Neural cell (in vitro differentiated cells): ENCODE results near the gene HPD. TPM values are rescaled to one million over a fixed set of nuclear protein-coding genes. Genes with fewer than 3 reads are reported as not detected.

Experiments
- H2AFZ ChIP-seq: fragments of 200-600, 300-800 bp; sonication (generic), shearing (Covaris generic); 2 replicates; pipeline ENCODE4 v1.6.0; 2014; ENCODE audit warnings: low read depth, mild to moderate bottlenecking, antibody characterized with exemption, low read length, moderate library complexity
- H3F3A ChIP-seq: fragments of 200-600 bp; shearing (Covaris generic); 2 replicates; pipeline ENCODE4 v1.6.1; 2016; ENCODE audit warnings: mild to moderate bottlenecking, moderate library complexity, mixed read lengths, antibody characterized with exemption, low read length; ENCODE audit not compliant: insufficient read depth, poor library complexity, severe bottlenecking
- H3K27ac ChIP-seq: fragments of 200-600, 300-800 bp; sonication (generic), shearing (Covaris generic); 2 replicates; pipeline ENCODE4 v1.5.1; 2014; ENCODE audit warnings: mild to moderate bottlenecking, low read length, moderate library complexity
- H3K27me3 ChIP-seq: fragments of 300-800, 200-600 bp; sonication (generic), shearing (Covaris generic); 2 replicates; pipeline ENCODE4 v1.6.0; 2014; ENCODE audit warnings: mild to moderate bottlenecking, low read depth, low read length, moderate library complexity; ENCODE audit not compliant: insufficient read depth
- H3K36me3 ChIP-seq: fragments of 300-800, 200-600 bp; sonication (generic), shearing (Covaris generic); 2 replicates; pipeline ENCODE4 v1.5.1; 2014; ENCODE audit warnings: mild to moderate bottlenecking, antibody characterized with exemption, low read length, moderate library complexity; ENCODE audit not compliant: insufficient read depth
- H3K4me2 ChIP-seq: fragments of 300-800, 200-600 bp; sonication (generic), shearing (Covaris generic); 2 replicates; pipeline ENCODE4 v1.6.0; 2014; ENCODE audit warnings: mild to moderate bottlenecking, low read length
- H3K4me3 ChIP-seq: fragments of 300-800, 200-600 bp; sonication (generic), shearing (Covaris generic); 2 replicates; pipeline ENCODE4 v1.5.1; 2014; ENCODE audit warnings: mild to moderate bottlenecking, low read length, moderate library complexity
- H3K79me2 ChIP-seq: fragments of 200-600 bp; shearing (Covaris generic); replicated peaks from 2 replicates; pipeline ENCODE4 v1.6.0; 2014; ENCODE audit warnings: mild to moderate bottlenecking, low read length, moderate library complexity; ENCODE audit not compliant: insufficient read depth
- H3K9ac ChIP-seq: fragments of 300-800, 200-600 bp; sonication (generic), shearing (Covaris generic); 2 replicates; pipeline ENCODE4 v1.6.1; 2016; ENCODE audit warnings: mild to moderate bottlenecking, low read length, mixed read lengths
- H3K9me2 ChIP-seq: fragments of 200-600 bp; shearing (Covaris generic); 2 replicates; pipeline ENCODE4 v1.6.1; 2016; ENCODE audit warnings: mild to moderate bottlenecking, low read length, mixed read lengths; ENCODE audit not compliant: insufficient read depth
- H3K9me3 ChIP-seq: fragments of 200-600, 300-800 bp; sonication (generic), shearing (Covaris generic); 2 replicates; pipeline ENCODE4 v1.6.1; 2016; ENCODE audit warnings: mild to moderate bottlenecking, mixed run types, low read length, moderate library complexity, mixed read lengths
- H4K20me1 ChIP-seq: fragments of 200-600 bp; shearing (Covaris generic); 2 replicates; pipeline ENCODE4 v1.6.1; 2016; ENCODE audit warnings: mild to moderate bottlenecking, mixed run types; ENCODE audit not compliant: insufficient read depth
- CTCF ChIP-seq: fragments of 450-650 bp; IDR thresholded peaks from 2 replicates; pipeline ENCODE4 v1.5.1; 2014; ENCODE audit warnings: antibody characterized with exemption, mild to moderate bottlenecking, moderate library complexity; ENCODE audit not compliant: poor library complexity, severe bottlenecking
- EP300 ChIP-seq: fragments of 450-650 bp; conservative IDR thresholded peaks from 2 replicates; pipeline ENCODE4 v1.6.1; 2014; ENCODE audit warnings: antibody characterized with exemption, mild to moderate bottlenecking, moderate library complexity; ENCODE audit not compliant: poor library complexity, severe bottlenecking
- EZH2 ChIP-seq: fragments of 200-600, 300-800 bp; shearing (Covaris generic), sonication (generic); IDR thresholded peaks from 2 replicates; pipeline ENCODE4 v1.6.1; 2014; ENCODE audit warnings: antibody characterized with exemption, low read length, borderline replicate concordance, mild to moderate bottlenecking; ENCODE audit not compliant: insufficient read depth, poor library complexity, severe bottlenecking
- MXI1 ChIP-seq: fragments of 450-650 bp; conservative IDR thresholded peaks from 2 replicates; pipeline ENCODE4 v1.6.1; 2014; ENCODE audit warnings: antibody characterized with exemption, mild to moderate bottlenecking; ENCODE audit not compliant: poor library complexity, severe bottlenecking
- POLR2AphosphoS5 ChIP-seq: IDR thresholded peaks from 2 replicates; pipeline ENCODE4 v1.6.1; 2012
- RAD21 ChIP-seq: fragments of 450-650 bp; conservative IDR thresholded peaks from 2 replicates; pipeline ENCODE4 v1.6.1; 2014; ENCODE audit warnings: antibody characterized with exemption, mild to moderate bottlenecking, moderate library complexity
- REST ChIP-seq: IDR thresholded peaks from 2 replicates; pipeline ENCODE4 v1.6.1; 2012; ENCODE audit warnings: borderline replicate concordance
- SMC3 ChIP-seq: fragments of 450-650 bp; conservative IDR thresholded peaks from 2 replicates; pipeline ENCODE4 v1.6.1; 2014; ENCODE audit warnings: antibody characterized with exemption, mild to moderate bottlenecking, moderate library complexity; ENCODE audit not compliant: poor library complexity
- TAF1 ChIP-seq: IDR thresholded peaks from 2 replicates; pipeline ENCODE4 v1.6.1; 2012; ENCODE audit warnings: low read depth
- polyA plus RNA-seq: library from polyadenylated mRNA; depleted of rRNA; stranded (reverse); fragments of >200 nt; gene quantifications from 2 replicates; pipeline ENCODE4 v1.2.3, GENCODE V29; 2014

HPD gene
- polyA plus RNA-seq, 1 donor from 2014 or later, result not detected

- TF ChIP-seq EZH2 (no peak), REST (no peak), EP300 (no peak), TAF1 (no peak), MXI1 (no peak), SMC3 (no peak), RAD21 (no peak), CTCF (no peak)
- Histone ChIP-seq H3K4me2 (no peak overlapping the region), H3K36me3 (no peaks in the 10 kb centered on the region), H3K27me3 (no peaks in the 10 kb centered on the region), H2AFZ (no peak overlapping the region), H3F3A (no peaks in the 10 kb centered on the region), H3K79me2 (no peaks in the 10 kb centered on the region), H4K20me1 (no peaks in the 10 kb centered on the region), H3K4me3 (no peak overlapping the region), H3K9me3 (no peaks in the 10 kb centered on the region), H3K9me2 (no peaks in the 10 kb centered on the region), H3K9ac (no peak overlapping the region), H3K27ac (no peak overlapping the region)
These were observed 27.0 kb downstream of the HPD start for GRCh38 chr12:121831571-121832245.

GRCh38 chr12:121830588-121831265 is 27.9 kb downstream of the HPD start:
- H3K4me3 ChIP-seq, result no peak overlapping the region
- no peak overlapping the region for H3K4me2 ChIP-seq
- TF ChIP-seq SMC3 (no peak), CTCF (no peak), POLR2AphosphoS5 (no peak), TAF1 (no peak), RAD21 (no peak), REST (no peak), MXI1 (no peak)
- no peaks in the 10 kb centered on the region for H3K9me2 ChIP-seq
- no peak overlapping the region for H2AFZ ChIP-seq
- no peaks in the 10 kb centered on the region for H3F3A ChIP-seq
- H3K9ac ChIP-seq, result no peak overlapping the region
- H3K27ac ChIP-seq, result no peak overlapping the region
- no peaks in the 10 kb centered on the region for H3K9me3 ChIP-seq
- H3K27me3 ChIP-seq, result no peaks in the 10 kb centered on the region
- no peaks in the 10 kb centered on the region for H3K79me2 ChIP-seq
- no peaks in the 10 kb centered on the region for H4K20me1 ChIP-seq
- no peaks in the 10 kb centered on the region for H3K36me3 ChIP-seq
